HG03457 (cell line): Measurements from ENCODE around the gene NSD2.
"Not testable (repeated sequence)": the region's sequence is repeated elsewhere in the genome, so short reads cannot be mapped to it uniquely, and the experiment has no call there.

ENCODE experiments used
- ATAC-seq: cut with Tn5 transposase; IDR thresholded peaks from one replicate; pipeline ENCODE4 v1.9.1; 2021; ENCODE audit warnings: moderate number of reproducible peaks; ENCODE audit not compliant: unreplicated experiment

The NSD2 gene

DNA sequence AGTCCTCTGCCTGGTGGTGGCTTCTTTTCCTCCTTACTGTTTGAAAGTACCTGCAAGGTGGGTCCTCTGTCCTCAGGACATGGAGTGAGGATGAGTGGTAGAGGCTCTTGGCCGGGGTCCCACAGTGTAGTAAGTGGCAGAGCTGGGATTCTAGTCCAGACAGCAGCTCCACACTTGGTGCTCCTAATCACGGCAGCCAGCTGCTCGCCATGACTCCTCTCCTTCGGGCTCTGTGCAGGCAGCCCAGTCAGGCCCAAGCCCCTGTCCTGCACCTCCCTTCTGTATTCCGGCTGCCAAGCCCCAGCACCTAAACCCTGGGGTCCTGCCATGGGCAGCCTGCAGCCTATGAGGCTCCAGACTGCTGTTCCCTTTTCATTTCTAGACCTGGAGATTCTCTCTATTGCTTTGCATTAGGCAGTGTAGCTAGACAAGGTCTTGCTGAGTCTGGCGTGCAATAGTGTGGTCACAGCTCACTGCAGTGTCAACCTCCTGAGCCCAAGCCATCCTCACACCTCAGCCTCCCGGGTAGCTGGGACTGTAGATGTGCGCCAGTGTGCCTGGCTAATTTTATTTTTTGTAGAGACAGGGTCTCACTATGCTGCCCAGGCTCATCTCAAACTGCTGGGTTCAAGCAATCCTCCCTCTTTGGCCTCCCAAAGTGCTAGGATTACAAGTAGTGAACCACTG is 24.9 kb downstream of the NSD2 start:
- no peak for ATAC-seq

- ATAC-seq, result no peak
Observed at GRCh38 chr4:1896658-1896991, 25.4 kb downstream of the NSD2 start.

GRCh38 chr4:1898007-1898406 is 26.8 kb downstream of the NSD2 start:
- no peak for ATAC-seq

DNA sequence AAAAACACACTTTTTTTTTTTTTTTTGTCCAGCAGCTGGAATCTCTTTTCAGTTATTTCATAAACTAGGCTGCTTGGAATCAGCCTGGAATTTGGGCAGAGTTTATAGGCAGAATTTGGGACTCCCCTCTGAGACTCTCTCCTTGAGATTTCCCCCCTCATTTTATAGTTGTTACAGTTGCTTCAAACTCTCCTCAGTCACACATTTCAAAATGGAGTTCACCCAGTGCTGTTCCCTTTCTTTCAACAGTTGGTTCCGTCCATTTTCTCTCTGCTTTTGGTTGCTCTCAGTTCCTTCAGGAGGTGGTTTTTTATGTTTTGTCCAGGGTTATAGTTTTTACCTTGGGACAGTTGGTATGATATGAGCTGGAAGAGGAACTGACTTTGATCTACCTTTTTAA is 27.5 kb downstream of the NSD2 start:
- no peak for ATAC-seq

- peak; percentile 72 for ATAC-seq
Observed at GRCh38 chr4:1899149-1900086, 28.2 kb downstream of the NSD2 start.

DNA sequence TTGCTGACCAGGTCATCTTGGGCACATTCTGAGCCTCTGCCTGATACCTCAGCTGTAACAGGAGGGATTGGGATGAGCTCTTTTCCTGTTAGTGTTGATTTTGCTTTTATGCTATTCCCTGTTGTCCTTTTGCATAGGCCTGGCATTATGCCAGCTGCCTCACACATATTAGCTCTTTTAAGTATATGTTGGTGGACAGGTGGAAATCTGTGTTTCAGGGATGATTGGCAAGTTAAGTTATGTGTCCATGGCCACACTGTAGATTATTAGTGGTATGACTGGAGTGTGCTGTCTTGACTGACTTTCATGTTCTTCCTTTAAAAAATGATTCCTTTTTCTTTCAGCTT is 28.9 kb downstream of the NSD2 start:
- ATAC-seq, result no peak

DNA sequence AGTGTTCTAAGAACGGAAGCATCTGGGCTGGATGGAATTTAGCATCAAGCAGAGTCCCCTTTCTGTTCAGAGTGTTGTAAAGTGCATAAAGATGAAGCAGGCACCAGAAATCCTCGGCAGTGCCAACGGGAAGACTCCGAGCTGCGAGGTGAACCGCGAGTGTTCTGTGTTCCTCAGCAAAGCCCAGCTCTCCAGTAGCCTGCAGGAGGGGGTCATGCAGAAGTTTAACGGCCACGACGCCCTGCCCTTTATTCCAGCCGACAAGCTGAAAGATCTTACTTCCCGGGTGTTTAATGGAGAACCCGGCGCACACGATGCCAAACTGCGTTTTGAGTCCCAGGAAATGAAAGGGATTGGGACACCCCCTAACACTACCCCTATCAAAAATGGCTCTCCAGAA is 29.4 kb downstream of the NSD2 start:
- ATAC-seq, result no peak

- ATAC-seq, result no peak
Observed at GRCh38 chr4:1901127-1901526, 29.9 kb downstream of the NSD2 start.

GRCh38 chr4:1902243-1902642 is 31.1 kb downstream of the NSD2 start:
- no peak for ATAC-seq

DNA sequence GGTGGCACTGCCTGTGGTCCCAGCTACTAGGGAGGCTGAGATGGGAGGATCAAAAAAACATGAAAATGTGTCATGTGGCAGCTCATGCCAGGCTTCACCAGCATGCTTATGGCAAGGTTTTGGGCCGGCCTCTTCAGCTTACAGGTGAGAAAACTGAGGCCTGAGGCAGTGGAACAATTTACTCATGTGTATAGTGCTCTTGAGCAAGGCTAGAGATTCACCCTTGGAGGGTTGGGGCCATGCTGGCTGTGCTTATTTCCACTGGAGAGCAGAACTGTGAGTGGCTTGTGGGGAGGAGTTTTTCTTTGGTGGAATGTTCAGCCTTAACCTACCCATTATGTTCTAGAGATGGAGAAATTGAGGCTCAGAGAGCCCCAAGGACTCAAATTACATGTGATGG is 31.8 kb downstream of the NSD2 start:
- no peak for ATAC-seq

GRCh38 chr4:1904042-1904441 is 32.8 kb downstream of the NSD2 start:
- no peak for ATAC-seq

DNA sequence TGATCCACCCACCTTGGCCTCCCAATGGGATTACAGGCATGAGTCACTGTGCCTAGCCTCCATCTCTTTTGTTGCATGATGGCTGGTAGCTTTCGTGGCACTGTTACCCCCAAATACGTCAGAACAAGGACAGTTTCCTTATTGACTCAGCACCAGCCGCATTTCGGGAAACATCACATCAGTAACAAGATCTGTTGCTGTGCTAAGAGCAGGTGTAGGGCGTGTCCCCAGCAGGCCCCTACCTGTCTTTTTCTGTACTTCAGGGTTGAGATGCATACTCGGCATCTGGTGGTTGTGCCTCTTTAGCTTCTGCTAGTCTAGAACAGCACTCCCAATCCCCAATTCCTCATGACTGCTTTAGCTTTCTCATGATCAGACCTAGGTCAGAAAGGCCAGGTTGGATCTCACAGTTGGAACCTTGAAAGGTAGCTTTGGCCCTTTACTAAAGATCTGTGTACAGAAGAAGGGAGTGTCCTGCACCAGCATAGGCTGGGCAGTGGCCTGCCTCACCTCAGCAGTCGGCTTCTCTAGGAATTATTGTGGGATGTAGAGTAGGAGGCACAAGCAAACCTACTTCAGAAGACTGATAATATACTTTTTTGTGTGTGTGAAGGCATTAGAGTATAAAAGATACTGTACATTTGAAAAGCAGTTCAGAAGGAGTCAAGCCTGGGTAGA is 36.8 kb downstream of the NSD2 start:
- ATAC-seq, result no peak

DNA sequence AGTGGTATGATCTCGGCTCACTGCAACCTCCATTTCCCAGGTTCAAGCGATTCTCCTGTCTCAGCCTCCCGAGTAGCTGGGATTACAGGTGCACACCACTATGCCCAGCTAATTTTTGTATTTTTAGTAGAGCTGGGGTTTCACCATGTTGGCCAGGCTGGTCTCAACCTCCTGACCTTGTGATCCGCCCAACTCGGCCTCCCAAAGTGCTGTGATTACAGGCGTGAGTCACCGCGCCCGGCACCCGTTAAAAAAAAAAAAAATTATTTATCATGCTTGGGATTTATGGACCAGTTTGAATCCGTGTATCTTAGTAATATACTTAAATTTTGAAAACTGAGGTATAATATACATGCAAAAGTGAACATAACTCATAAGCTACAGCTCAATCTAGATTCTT is 38.5 kb downstream of the NSD2 start:
- not testable (repeated sequence) for ATAC-seq

DNA sequence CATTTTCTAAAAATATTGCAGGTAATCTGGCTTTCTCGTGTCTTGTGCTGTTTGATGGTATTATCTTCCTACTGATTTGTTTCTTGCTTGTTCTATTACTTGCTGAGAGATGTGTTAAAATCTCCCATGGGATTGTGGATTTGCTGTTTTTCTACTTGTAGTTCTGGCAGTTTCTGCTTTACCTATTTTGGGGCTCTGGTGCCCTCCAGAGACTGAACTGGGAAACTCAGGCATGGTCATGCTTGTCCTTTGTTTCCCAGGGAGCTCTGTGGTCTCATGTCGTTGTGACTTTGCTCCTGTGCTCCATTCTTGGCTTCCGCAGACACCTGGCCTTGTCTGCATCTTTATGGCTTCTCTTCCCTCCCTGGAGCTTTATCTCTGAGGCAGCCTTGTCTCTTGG is 39.5 kb downstream of the NSD2 start:
- ATAC-seq, result no peak

DNA sequence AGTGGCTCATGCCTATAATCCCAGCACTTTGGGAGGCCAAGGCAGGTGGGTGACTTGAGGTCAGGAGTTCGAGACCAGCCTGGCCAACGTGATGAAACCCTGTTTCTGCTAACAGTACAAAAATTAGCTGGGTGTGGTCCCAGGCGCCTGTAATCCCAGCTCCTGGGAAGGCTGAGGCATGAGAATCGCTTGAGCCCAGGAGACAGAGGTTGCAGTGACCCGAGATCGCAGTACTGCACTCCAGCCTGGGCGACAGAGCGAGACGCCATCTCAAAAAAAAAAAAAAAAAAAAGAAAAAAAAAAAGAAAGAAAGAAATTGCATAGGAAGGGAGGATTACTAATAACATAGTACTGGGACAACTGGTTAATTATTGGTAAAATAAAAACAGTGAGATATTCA is 40.1 kb downstream of the NSD2 start:
- not testable (repeated sequence) for ATAC-seq

DNA sequence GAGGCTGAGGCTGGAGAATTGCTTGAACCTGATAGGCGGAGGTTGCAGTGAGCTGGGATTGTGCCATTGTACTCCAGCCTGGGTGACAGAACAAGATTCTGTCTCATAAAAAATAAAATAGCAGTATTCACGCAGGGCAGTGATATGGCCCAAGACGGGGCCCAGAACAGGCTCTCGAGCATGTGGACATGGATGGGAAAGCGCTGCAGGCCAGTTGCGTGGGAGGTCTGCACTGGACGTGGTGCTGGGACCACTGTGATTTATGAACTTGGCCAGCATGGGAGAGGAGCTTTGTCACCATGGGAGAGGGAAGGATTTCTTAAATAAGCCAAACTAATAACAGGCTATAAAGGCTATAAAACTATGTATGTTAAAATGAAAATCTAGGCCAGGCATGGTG is 51.6 kb downstream of the NSD2 start:
- ATAC-seq, result no peak

DNA sequence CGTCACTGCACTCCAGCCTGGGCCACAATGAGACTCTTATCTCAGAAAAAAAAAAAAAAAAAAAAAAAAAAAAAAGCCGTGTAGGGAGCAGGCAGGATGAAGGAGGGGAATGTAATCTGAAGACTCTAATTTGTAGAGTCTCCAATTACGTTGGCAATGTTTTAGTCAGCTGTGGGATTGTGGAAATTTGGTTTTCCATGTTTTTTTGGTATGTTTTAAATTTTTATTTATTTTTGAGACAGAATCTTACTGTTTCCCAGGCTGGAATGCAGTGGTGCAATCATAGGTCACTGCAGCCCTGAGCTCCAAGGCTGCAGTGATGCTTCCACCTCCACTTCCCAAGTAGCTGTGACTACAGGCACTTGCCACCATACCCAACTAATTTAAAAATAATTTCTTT is 56.5 kb downstream of the NSD2 start:
- no peak for ATAC-seq

DNA sequence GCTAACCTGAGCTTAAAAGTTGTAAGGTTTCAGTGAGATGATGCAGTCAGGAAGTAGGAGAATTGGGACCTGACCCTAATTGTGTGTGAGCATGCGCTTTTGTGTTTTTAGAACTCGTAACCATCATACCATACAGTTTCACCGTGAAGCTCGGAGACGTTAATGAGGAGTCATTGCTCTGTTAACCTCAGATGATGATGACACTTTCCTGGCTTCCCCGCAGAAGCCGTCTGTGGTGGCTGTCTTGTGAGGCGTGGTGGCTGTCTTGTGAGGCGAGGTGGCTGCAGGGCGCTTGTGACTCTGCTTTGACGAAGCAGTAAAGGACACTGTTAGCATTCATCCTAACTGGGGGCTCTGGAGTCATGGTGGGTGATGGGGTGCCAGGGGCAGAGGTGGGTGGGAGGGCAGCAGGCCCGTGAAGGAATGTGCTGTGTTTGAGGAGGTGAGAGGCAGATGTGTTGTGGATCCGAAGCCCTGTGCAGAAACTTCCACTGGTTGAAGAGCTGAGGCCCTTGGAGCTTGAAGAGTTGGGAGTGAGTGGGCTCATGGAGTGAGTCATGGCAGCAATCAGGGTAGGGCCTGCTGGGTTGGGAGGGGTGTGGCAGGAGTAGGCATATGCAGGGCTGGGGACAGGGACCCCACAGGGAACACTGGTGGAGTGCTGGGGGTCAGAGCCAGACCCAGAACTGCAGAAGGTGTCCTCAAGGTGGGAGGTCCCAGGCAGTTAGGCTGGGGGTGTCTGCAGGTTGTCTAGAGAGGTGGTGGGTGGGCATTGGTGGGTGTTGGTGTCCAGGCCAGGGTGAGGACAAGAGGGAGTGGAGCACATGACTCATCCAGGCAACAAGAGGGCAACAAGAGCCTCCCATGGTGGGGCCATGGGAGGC is 57.4 kb downstream of the NSD2 start:
- ATAC-seq, result no peak

DNA sequence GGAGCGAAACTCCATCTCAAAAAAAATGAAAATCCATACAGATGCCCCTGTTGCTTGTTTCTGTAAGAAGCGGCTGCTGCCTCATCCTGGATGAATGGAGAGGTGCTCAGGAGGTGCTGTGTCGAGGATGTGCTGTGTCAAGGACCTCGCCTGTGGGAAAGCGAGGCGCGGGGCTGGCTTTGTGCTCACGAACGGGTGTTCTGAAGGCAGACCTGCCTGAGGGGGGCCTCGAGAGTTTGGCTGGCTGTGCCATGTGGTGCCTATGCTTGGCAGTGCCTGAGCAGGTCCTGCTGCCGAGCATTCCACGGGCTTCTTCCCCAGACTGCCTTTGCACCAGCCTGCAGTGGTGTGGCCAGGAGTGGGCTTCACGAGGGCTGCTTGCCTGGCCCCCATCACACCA is 61.5 kb downstream of the NSD2 start:
- no peak for ATAC-seq

DNA sequence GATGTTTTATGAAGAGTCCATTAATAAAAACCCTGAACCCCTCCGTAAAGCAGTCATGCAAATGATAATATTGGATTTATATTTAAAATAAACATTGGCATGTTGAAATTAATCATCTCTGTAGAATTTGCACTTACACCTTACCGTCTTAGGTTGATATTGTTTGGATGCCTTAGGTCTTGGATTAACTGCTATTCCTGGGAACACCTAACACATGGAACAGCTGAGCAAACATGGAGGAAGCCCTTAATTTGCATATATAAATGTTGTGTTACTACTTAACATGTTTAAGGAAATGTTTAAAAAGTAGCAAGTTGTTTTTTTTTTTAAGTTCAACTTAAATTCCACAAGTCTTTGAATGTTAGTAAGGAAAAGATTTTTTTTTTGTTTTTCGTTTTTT is 62.5 kb downstream of the NSD2 start:
- no peak for ATAC-seq

DNA sequence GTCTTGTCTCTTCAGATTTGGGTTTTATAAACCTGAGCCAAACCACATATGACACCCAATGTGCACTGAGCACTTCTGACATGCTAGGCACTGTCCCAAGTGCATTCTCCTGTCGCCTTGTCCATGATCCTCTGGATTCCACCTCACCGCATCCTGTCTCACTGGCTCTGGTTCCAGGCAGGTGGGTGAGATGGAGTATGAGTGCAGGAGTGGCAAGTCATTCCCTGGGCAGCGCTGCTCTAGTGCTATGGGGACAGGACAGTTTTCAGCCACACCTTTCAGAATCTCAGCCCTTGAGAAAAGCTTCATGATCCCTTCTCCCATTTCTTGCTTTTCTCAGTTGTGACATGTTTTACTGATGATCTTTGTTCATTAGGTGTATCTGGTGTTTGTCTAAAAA is 66.4 kb downstream of the NSD2 start:
- ATAC-seq, result no peak
